Type B pancreatic cell (in vitro differentiated cells): Measurements from ENCODE around the gene TBC1D22A. TPM values are rescaled to one million over a fixed set of nuclear protein-coding genes. Genes with fewer than 3 reads are reported as not detected.
A peak's percentile ranks its signal among the peaks of the same experiment; 100 is the strongest.

Experiments
- DNase-seq: peaks from one replicate; pipeline ENCODE4 v3.0.0; 2021; ENCODE audit warnings: mixed read lengths; ENCODE audit not compliant: unreplicated experiment; ENCODE audit errors: extremely low spot score
- H3K27ac Mint-ChIP-seq: 2 replicates; pipeline ENCODE4 v1.8.0; 2021; ENCODE audit warnings: mild to moderate bottlenecking, mixed read lengths
- H3K27me3 Mint-ChIP-seq: 2 replicates; pipeline ENCODE4 v1.8.0; 2021; ENCODE audit warnings: mixed read lengths
- H3K36me3 Mint-ChIP-seq: 2 replicates; pipeline ENCODE4 v1.8.0; 2021; ENCODE audit warnings: mixed read lengths
- H3K4me1 Mint-ChIP-seq: one replicate; pipeline ENCODE4 v1.8.0; 2021; ENCODE audit warnings: mixed read lengths; ENCODE audit not compliant: unreplicated experiment
- H3K4me3 Mint-ChIP-seq: 2 replicates; pipeline ENCODE4 v1.8.0; 2021; ENCODE audit warnings: mild to moderate bottlenecking, mixed read lengths
- H3K9me3 Mint-ChIP-seq: 2 replicates; pipeline ENCODE4 v1.8.0; 2021; ENCODE audit warnings: mixed read lengths
- CTCF ChIP-seq: fragments of 200-600 bp; sonication (generic); conservative IDR thresholded peaks from 2 replicates; pipeline ENCODE4 v1.5.0; 2021; ENCODE audit warnings: antibody characterized with exemption, mild to moderate bottlenecking
- total RNA-seq: library from RNA; stranded (reverse); gene quantifications from 2 replicates; pipeline ENCODE4 v1.2.1, GENCODE V29; 2021; ENCODE audit warnings: low replicate concordance

Gene TBC1D22A
- total RNA-seq, 1 donor from 2014 or later: 16.2 TPM

GRCh38 chr22:47084226-47084625, 321.8 kb downstream of the TBC1D22A start:
- no peak for DNase-seq
- TF ChIP-seq CTCF: no peak
- no peak overlapping the region for H3K27ac Mint-ChIP-seq
- H3K9me3 Mint-ChIP-seq: no peaks in the 10 kb centered on the region
- no peak overlapping the region for H3K4me3 Mint-ChIP-seq
- H3K27me3 Mint-ChIP-seq: no peaks in the 10 kb centered on the region
- H3K4me1 Mint-ChIP-seq: peaks cover 6% of the 10 kb centered on the region
- peaks cover 8% of the 10 kb centered on the region for H3K36me3 Mint-ChIP-seq

GRCh38 chr22:47086596-47087248, 324.3 kb downstream of the TBC1D22A start:
- no peak for TF ChIP-seq CTCF
- Mint-ChIP-seq H3K9me3 (peaks cover 8% of the 10 kb centered on the region), H3K4me3 (no peak overlapping the region), H3K27ac (no peak overlapping the region), H3K27me3 (no peaks in the 10 kb centered on the region), H3K36me3 (peaks cover 7% of the 10 kb centered on the region), H3K4me1 (peaks cover 23% of the 10 kb centered on the region)
- DNase-seq: no peak

- H3K4me1 Mint-ChIP-seq: peaks cover 37% of the 10 kb centered on the region
- H3K27ac Mint-ChIP-seq: peak overlapping the region; percentile 44
- no peak for DNase-seq
- peak overlapping the region; percentile 22 for H3K4me3 Mint-ChIP-seq
- peaks cover 8% of the 10 kb centered on the region for H3K9me3 Mint-ChIP-seq
- no peak for TF ChIP-seq CTCF
- no peaks in the 10 kb centered on the region for H3K27me3 Mint-ChIP-seq
- peaks cover 7% of the 10 kb centered on the region for H3K36me3 Mint-ChIP-seq
Observed at GRCh38 chr22:47088480-47089158, 326.2 kb downstream of the TBC1D22A start.

GRCh38 chr22:47089374-47089773, 326.9 kb downstream of the TBC1D22A start:
- peaks cover 8% of the 10 kb centered on the region for H3K9me3 Mint-ChIP-seq
- H3K27ac Mint-ChIP-seq: peak overlapping the region; percentile 44
- H3K27me3 Mint-ChIP-seq: no peaks in the 10 kb centered on the region
- H3K4me3 Mint-ChIP-seq: peak overlapping the region; percentile 24
- no peak for DNase-seq
- H3K36me3 Mint-ChIP-seq: peaks cover 7% of the 10 kb centered on the region
- no peak for TF ChIP-seq CTCF
- H3K4me1 Mint-ChIP-seq: peaks cover 37% of the 10 kb centered on the region

GRCh38 chr22:47089796-47090460, 327.5 kb downstream of the TBC1D22A start:
- H3K4me3 Mint-ChIP-seq: peak overlapping the region; percentile 85
- TF ChIP-seq CTCF: no peak
- peaks cover 7% of the 10 kb centered on the region for H3K36me3 Mint-ChIP-seq
- H3K9me3 Mint-ChIP-seq: peaks cover 8% of the 10 kb centered on the region
- no peaks in the 10 kb centered on the region for H3K27me3 Mint-ChIP-seq
- H3K27ac Mint-ChIP-seq: peak overlapping the region; percentile 44
- DNase-seq: no peak
- peaks cover 37% of the 10 kb centered on the region for H3K4me1 Mint-ChIP-seq
